WTC11 (cell line): Measurements from ENCODE around the gene EEFSEC. TPM values are rescaled to one million over a fixed set of nuclear protein-coding genes. Genes with fewer than 3 reads are reported as not detected.

Experiments used
- ATAC-seq: fragments of 200-7000 bp; cut with Tn5 transposase; 2 replicates; pipeline ENCODE4 v1.10.0; 2021; ENCODE audit warnings: mild to moderate bottlenecking, moderate library complexity
- CTCF ChIA-PET: fragments of 300-600 bp; sonication (Branson Sonifier 250); formaldehyde crosslinking; loops from one replicate; lab custom pipeline; 2021; ENCODE audit warnings: antibody characterized with exemption; lab: Charles Lee
- POLR2A ChIA-PET: fragments of 350-600 bp; sonication (Branson Sonifier 250); formaldehyde crosslinking; loops from one replicate; lab custom pipeline; 2021; ENCODE audit warnings: antibody characterized with exemption; lab: Charles Lee
- DNase-seq: peaks from one replicate; pipeline ENCODE4 v3.0.0; 2021; ENCODE audit warnings: low spot score
- H3K27ac Mint-ChIP-seq: 2 replicates; pipeline ENCODE4 v1.8.0; 2021; ENCODE audit warnings: mixed read lengths
- H3K27me3 Mint-ChIP-seq: 2 replicates; pipeline ENCODE4 v1.8.0; 2021; ENCODE audit warnings: low read depth, mild to moderate bottlenecking, moderate library complexity, mixed read lengths
- H3K36me3 Mint-ChIP-seq: 2 replicates; pipeline ENCODE4 v1.8.0; 2021; ENCODE audit warnings: mixed read lengths
- H3K4me1 Mint-ChIP-seq: 2 replicates; pipeline ENCODE4 v1.8.0; 2022; ENCODE audit warnings: mixed read lengths
- H3K4me3 Mint-ChIP-seq: 2 replicates; pipeline ENCODE4 v1.8.0; 2021; ENCODE audit warnings: mild to moderate bottlenecking, moderate library complexity, mixed read lengths
- H3K9me3 Mint-ChIP-seq: 2 replicates; pipeline ENCODE4 v1.8.0; 2021; ENCODE audit warnings: mixed read lengths
- CBFB ChIP-seq: sonication (generic); formaldehyde crosslinking; IDR thresholded peaks from 2 replicates; pipeline ENCODE4 v1.8.1; 2022; ENCODE audit warnings: mild to moderate bottlenecking, low read depth, missing genetic modification reagents
- IRF1 ChIP-seq: sonication (generic); formaldehyde crosslinking; IDR thresholded peaks from 2 replicates; pipeline ENCODE4 v1.8.0; 2023; ENCODE audit warnings: missing genetic modification reagents
- JUN ChIP-seq: sonication (generic); formaldehyde crosslinking; IDR thresholded peaks from 2 replicates; pipeline ENCODE4 v1.8.0; 2023; ENCODE audit warnings: mild to moderate bottlenecking, missing genetic modification reagents
- NFATC4 ChIP-seq: fragments of 250-450 bp; sonication (Bioruptor Pico); IDR thresholded peaks from 2 replicates; pipeline ENCODE4 v1.9.0; 2021; ENCODE audit warnings: mild to moderate bottlenecking
- NR3C1 ChIP-seq: sonication (generic); formaldehyde crosslinking; conservative IDR thresholded peaks from 2 replicates; pipeline ENCODE4 v1.8.1; 2023; ENCODE audit warnings: low read depth, mild to moderate bottlenecking, missing genetic modification reagents
- OVOL2 ChIP-seq: fragments of 250-450 bp; sonication (Bioruptor Pico); IDR thresholded peaks from 2 replicates; pipeline ENCODE4 v1.9.0; 2021; ENCODE audit warnings: mild to moderate bottlenecking, borderline replicate concordance
- PRRX2 ChIP-seq: fragments of 250-450 bp; sonication (Bioruptor Pico); IDR thresholded peaks from 2 replicates; pipeline ENCODE4 v1.8.0; 2021; ENCODE audit warnings: mild to moderate bottlenecking
- RORB ChIP-seq: fragments of 250-450 bp; sonication (Bioruptor Pico); IDR thresholded peaks from 2 replicates; pipeline ENCODE4 v1.9.0; 2021; ENCODE audit warnings: mild to moderate bottlenecking
- TP53 ChIP-seq: sonication (generic); formaldehyde crosslinking; IDR thresholded peaks from 2 replicates; pipeline ENCODE4 v1.8.1; 2023; ENCODE audit warnings: mild to moderate bottlenecking, missing genetic modification reagents
- ZNF396 ChIP-seq: fragments of 250-450 bp; sonication (Bioruptor Pico); IDR thresholded peaks from 2 replicates; pipeline ENCODE4 v1.8.0; 2021; ENCODE audit warnings: mild to moderate bottlenecking, moderate library complexity, borderline replicate concordance
- total RNA-seq: library from RNA; stranded (reverse); gene quantifications from 3 replicates; pipeline ENCODE4 v1.2.3, GENCODE V29; 2021
- TF ChIP-seq, protein P1 (sequence below): fragments of 200-600 bp; IDR thresholded peaks from 2 replicates; pipeline ENCODE4 v1.8.0; 2022; ENCODE audit warnings: antibody characterized with exemption
- TF ChIP-seq, protein P2 (sequence below): fragments of 250-450 bp; sonication (Bioruptor Pico); IDR thresholded peaks from 2 replicates; pipeline ENCODE4 v1.9.0; 2021; ENCODE audit warnings: mild to moderate bottlenecking

EEFSEC gene
- total RNA-seq, 1 experiment from 2014 or later = 13.7 TPM

GRCh38 chr3:128402998-128403397 is 249.7 kb downstream of the EEFSEC start (continued):
- TF ChIP-seq, protein P1, sequence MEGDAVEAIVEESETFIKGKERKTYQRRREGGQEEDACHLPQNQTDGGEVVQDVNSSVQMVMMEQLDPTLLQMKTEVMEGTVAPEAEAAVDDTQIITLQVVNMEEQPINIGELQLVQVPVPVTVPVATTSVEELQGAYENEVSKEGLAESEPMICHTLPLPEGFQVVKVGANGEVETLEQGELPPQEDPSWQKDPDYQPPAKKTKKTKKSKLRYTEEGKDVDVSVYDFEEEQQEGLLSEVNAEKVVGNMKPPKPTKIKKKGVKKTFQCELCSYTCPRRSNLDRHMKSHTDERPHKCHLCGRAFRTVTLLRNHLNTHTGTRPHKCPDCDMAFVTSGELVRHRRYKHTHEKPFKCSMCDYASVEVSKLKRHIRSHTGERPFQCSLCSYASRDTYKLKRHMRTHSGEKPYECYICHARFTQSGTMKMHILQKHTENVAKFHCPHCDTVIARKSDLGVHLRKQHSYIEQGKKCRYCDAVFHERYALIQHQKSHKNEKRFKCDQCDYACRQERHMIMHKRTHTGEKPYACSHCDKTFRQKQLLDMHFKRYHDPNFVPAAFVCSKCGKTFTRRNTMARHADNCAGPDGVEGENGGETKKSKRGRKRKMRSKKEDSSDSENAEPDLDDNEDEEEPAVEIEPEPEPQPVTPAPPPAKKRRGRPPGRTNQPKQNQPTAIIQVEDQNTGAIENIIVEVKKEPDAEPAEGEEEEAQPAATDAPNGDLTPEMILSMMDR = no peak
- no peak for TF ChIP-seq PRRX2 (CRISPR knock-in tag)

- ChIA-PET CTCF (interaction anchor here (1.6 kb wide), 1 partner anchor 21 kb away, joined by 5 read pairs; no protein-coding TSS in a partner anchor), POLR2A (interaction anchor here (0.6 to 0.8 kb wide), 3 partner anchors 10 to 176 kb away, joined by 3 to 7 read pairs (median 4); no protein-coding TSS in a partner anchor)
- peaks cover 8% of the 10 kb centered on the region for H3K4me1 Mint-ChIP-seq
- H3K27ac Mint-ChIP-seq = no peak overlapping the region
- no peaks in the 10 kb centered on the region for H3K36me3 Mint-ChIP-seq
- no peaks in the 10 kb centered on the region for H3K9me3 Mint-ChIP-seq
- ATAC-seq = no peak
- H3K27me3 Mint-ChIP-seq = no peaks in the 10 kb centered on the region; the same call in 1 of the 2 replicates
- no peak for DNase-seq
- TF ChIP-seq CBFB (CRISPR knock-in tag) (no peak), OVOL2 (CRISPR knock-in tag) (no peak), IRF1 (no peak), ZNF396 (CRISPR knock-in tag) (no peak), JUN (CRISPR knock-in tag) (no peak), RORB (CRISPR knock-in tag) (no peak)
- TF ChIP-seq, protein P2, sequence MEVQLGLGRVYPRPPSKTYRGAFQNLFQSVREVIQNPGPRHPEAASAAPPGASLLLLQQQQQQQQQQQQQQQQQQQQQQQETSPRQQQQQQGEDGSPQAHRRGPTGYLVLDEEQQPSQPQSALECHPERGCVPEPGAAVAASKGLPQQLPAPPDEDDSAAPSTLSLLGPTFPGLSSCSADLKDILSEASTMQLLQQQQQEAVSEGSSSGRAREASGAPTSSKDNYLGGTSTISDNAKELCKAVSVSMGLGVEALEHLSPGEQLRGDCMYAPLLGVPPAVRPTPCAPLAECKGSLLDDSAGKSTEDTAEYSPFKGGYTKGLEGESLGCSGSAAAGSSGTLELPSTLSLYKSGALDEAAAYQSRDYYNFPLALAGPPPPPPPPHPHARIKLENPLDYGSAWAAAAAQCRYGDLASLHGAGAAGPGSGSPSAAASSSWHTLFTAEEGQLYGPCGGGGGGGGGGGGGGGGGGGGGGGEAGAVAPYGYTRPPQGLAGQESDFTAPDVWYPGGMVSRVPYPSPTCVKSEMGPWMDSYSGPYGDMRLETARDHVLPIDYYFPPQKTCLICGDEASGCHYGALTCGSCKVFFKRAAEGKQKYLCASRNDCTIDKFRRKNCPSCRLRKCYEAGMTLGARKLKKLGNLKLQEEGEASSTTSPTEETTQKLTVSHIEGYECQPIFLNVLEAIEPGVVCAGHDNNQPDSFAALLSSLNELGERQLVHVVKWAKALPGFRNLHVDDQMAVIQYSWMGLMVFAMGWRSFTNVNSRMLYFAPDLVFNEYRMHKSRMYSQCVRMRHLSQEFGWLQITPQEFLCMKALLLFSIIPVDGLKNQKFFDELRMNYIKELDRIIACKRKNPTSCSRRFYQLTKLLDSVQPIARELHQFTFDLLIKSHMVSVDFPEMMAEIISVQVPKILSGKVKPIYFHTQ (CRISPR knock-in tag) = no peak
- TF ChIP-seq, all 79 proteins: peak for 0
- H3K4me3 Mint-ChIP-seq = no peak overlapping the region
These were observed 251.2 kb downstream of the EEFSEC start for GRCh38 chr3:128404276-128405068.

- H3K9me3 Mint-ChIP-seq = no peaks in the 10 kb centered on the region
- H3K27ac Mint-ChIP-seq = no peak overlapping the region
- H3K27me3 Mint-ChIP-seq = no peaks in the 10 kb centered on the region; the same call in 1 of the 2 replicates
- H3K4me1 Mint-ChIP-seq = peaks cover 8% of the 10 kb centered on the region
- no peak for TF ChIP-seq TP53
- no peak for TF ChIP-seq NR3C1
- TF ChIP-seq NFATC4 = no peak
- TF ChIP-seq, protein P2 (CRISPR knock-in tag) = no peak
- TF ChIP-seq, protein P1 = no peak
- H3K4me3 Mint-ChIP-seq = no peak overlapping the region
- ChIA-PET POLR2A (interaction anchor here (0.7 kb wide), 1 partner anchor 29 kb away, joined by 4 read pairs; no protein-coding TSS in a partner anchor), CTCF (interaction anchor here (1.6 kb wide), 1 partner anchor 20 kb away, joined by 5 read pairs; no protein-coding TSS in a partner anchor)
- DNase-seq (no peak), ATAC-seq (no peak)
- no peaks in the 10 kb centered on the region for H3K36me3 Mint-ChIP-seq
These were observed 252.4 kb downstream of the EEFSEC start for GRCh38 chr3:128405554-128406277.
